GM19351 (cell line): ENCODE measurements around the gene DNAH17.

Experiments
- ATAC-seq: cut with Tn5 transposase; IDR thresholded peaks from one replicate; pipeline ENCODE4 v1.9.1; 2021; ENCODE audit warnings: mild to moderate bottlenecking, moderate library complexity; ENCODE audit not compliant: unreplicated experiment

Gene DNAH17

DNA sequence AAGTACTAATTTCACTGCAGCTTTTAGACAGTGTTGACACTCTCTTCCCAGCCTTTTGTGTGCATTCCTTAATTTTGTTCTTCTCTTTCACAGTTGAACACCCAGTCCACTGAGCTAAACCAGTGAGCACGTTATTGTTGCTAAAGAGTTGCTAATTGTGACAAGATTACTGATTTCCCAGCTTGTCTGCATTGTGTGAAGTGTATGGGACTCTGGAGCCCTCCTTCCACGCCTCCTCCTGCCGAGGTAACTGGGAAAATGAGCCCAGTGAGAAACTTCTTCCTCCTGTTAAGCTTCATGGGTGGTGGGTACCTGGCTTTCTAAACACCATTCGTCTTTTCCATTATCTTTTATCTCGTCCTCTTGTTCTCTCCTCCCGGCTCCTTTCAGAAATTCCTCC is 29.8 kb upstream of the DNAH17 start:
- no peak for ATAC-seq

DNA sequence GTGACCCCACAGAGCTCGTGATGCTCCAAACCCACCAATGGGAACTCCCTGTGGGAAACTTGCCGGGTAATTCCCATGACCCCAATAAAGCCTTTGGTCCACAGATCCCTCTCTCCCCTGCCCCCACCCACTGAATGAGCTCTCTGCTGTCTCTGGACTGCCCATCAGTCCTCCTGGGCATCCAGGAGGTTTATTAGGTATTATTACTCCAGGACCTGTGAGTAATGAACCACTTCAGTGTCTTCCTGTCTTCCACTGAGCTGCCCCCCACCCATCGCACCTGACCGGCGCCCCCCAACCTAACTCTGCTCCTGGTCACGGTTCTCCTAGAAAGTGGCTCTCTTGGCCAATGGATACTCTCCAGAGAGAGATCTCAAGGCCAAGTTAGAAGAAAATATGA is 28.7 kb upstream of the DNAH17 start:
- no peak for ATAC-seq

DNA sequence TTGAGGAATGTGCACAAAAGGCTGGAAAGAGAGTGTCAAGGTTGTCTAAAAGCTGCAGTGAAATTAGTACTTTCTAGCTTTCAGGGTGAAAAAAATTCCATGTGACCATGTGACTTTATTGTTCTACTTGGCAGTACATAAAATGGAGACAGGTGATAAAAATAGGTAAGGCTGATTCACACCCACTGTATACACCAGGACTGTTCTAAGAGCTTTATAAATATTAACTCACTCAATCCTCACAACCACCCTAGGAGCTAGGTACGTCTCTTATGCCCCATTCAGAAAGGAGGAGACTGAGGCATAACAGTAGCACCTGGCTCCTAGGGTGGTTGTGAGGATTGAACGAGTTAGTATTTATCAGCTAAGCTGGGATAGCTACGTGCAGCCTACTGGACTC is 28.2 kb upstream of the DNAH17 start:
- no peak for ATAC-seq

DNA sequence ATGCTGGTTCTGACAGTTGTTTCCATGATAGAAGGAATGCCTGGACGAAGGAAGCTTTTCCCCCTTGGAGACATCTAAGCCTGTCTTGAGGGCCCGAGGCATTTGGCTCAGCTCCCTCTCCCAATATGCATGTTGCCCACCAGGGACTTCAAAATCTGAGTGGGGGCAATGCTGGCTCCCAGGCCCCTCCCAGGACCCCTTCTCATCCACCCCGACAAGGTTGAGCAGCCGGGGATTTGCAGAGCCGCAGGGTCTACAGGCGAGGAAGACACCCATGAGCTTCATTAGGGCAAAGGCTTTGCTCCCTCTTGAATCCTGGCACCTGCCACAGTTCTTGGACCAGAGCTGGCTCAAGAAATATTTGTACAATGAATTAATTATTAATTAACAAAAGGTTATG is 25.1 kb upstream of the DNAH17 start:
- no peak for ATAC-seq

DNA sequence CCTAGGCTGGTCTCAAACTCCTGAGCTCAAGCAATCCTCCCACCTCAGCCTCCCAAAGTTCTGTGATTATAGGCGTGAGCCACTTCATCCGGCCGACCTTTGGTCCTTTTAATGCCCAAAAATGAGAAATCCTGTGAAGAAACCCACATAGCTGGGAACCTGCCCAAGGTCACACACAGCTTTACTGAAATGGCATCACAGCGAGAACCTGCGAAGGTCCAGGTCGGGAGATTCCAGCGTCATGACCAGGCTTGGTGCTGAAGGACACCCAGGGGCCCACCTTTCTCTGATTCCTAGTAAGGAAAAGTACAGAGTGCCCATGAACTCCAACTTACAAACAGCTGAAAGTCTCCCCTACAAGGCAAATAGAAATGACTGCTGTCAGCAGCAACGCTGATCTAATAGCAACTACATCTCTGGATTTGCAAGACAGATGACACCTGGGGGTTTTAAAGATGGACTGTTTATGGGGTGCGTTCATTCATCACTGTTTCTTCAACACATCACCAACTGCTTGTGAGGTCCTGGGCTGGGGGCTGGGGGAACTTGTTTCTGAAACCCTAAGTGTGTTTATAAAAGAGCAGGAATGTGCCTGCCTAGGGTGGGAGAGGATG is 24.5 kb upstream of the DNAH17 start:
- no peak for ATAC-seq

DNA sequence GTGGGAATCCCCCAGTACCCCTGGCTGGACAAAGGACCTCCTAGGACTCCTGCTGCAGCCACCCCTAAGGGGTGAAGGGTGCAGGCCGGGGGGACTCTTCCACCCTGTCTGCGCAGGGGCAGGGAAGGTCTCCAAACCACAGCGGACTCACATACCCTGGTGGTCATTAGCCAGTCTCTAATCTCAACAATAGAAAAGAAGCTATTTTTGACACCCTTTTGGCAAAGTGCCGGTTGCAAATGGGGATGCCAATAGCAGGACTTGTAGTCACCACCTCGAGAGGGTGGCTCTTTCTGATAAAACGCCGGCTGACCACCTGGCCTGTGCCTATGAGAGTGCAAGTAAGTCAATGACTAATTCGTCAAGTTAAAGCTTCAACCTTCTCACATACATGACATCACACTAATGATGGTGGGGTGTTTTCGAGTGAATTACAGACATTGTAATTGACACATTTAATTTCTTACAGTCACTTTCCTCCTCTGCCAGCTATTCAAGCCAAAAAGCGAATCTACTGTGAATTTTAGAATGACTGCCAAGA is 23.1 kb upstream of the DNAH17 start:
- ATAC-seq: no peak

DNA sequence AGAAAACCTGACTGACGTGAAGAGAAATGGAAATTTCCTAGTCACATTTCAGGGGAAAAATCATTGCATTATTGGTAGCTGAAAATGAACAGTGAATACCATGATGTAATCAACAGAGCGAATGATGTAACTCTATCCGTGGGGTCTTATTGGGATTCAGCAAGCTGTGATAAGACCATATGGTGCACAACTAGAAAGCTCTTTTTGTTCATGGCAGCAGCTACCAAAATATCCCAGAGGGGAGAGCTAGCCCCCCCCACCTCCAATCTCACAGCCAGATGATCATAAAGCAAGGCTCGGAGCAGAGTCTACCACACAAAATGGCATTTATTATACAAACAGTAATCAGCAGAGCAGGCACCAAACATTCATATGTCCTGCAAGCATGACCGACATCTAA is 22.2 kb upstream of the DNAH17 start:
- ATAC-seq: no peak

DNA sequence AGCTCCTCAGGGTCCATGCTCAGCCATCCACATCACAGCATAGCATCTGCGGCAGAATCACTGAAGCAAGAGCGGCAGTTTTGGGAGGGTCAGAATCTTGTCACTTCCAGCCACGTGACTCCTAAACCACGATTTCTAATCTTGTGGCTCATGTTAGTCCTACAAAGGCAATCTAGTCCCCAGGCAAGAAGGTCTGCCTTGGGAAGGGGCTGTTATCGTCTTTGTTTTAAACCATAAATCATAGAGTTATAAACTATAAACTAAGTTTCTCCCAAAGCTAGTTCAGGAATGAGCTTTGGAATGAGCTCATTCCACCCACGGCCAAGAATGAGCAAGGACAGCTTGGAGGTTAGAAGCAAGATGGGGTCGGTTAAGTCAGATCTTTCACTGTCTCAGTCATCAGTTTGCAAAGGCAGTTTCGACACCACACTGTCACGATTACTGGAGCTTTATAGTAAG is 20.8 kb upstream of the DNAH17 start:
- ATAC-seq: no peak

DNA sequence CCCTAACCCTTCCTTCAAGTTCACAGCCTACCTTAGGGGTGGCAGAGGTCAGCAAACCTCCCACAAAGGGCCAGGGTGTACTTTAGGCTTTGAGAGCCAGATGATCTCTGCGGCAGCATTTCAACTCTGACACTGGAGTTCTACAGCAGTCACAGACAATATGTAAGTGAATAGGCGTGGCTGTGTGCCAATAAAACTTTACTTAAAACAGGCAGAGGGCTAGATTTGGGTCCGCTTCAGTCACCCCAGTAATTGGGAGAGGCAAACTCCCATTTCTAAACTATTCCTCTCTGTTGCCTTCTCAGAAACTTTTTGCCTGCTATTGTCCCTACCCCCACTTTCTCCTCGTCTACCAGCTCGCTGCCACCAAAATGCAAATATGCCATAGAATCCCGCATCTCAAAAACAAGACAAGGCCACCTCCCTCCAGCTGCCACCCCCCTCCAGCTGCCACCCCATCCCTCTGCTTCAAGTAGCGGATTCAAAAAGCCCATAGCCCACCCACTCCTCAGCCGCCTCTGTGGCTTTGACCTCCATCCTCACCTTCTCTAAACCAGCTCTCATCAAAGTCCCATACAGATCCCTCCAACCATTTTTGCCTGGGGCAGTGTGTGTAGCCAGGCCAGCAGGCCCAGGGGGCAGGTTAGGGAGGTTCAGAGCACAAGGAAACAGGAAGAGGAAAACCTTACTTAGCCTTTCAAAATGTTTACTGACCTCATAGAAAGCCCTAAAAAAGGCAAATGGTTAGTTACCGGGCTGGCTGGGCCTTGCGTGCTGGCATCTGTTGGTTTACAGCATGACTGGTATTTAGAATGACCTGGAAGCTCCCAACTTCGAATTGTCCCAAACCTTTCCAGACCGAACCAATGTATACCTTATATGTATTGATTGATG is 19.9 kb upstream of the DNAH17 start:
- no peak for ATAC-seq

DNA sequence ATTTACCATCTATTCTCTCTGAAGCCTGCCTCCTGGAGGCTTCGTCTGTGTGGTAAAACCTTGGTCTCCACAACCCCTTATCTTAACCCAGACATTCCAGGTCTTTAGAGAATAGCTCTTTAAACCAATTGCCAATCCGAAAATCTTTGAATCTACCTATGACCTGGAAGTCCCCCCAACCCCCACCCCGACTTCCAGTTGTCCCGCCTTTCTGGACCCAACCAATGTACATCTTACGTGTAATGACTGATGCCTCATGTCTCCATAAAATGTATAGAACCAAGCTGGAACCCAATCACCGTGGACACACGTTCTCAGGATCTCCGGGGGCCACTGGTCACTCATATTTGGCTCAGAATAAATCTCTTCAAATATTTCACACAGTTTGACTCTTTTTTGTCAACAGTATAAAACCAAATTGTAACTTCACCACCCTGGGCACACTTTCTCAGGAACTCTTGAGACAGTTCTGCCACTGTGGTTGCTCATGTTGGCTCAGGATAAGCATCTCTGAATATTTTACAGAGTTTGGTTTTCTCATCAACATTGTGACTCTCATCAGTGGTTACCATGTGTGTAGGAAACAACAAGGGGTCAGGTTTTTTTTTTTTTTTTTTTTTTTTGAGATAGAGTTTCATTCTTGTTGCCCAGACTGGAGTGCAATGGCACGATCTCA is 18.1 kb upstream of the DNAH17 start:
- no peak for ATAC-seq

DNA sequence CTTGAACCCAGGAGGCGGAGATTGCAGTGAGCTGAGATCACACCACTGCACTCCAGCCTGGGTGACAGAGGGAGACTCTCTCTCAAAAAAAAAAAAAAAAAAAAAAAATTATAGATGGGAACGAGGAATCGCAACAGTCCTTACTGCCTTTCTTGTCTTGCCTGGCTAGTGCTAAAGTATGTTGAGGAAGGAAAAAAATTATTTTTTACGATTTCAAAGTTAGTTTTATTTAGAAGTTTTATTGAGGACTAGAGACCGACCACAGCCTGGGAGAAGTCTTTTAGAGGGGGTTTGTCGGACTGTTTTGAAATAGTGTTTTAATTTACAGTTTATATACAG is 15.8 kb upstream of the DNAH17 start:
- no peak for ATAC-seq

DNA sequence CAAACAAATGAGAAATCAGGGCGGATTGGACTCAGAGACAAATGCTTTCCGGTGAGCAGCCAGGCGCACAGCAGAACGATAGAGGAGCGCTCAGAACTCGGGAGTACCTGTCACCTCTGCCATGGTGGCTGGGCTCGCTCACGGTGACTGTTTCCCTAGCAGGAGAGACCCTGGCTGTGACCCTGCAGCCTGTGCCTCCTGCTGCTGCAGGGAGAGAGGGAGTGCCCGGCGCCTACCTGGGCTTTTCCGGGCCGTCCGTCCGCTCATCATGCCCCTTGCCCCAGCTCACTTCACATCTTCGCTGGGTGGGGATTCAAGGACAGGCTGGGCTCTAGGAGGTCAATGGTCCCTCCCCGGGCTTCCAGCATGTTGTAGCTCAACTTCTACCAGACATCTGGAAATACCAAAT is 14.1 kb upstream of the DNAH17 start:
- no peak for ATAC-seq

DNA sequence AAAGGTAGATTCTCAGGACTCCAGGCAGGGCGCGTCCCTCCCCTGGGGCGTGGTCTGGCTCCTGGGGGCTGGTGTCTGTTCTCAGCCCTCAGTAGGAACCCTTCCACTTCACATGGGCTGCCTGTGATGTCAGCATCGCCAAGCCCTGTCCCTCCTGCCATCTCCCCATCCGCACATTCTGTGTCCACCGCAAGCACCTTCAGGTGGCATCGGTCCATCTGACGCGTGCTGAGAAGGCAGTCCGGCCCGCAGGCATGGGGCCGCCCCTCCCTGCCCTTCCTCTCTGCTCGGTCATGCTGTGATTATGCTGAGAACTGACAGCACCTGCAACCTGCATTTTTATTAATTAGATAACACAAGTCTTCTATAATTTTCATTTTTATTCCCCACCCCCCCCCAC is 12.7 kb upstream of the DNAH17 start:
- no peak for ATAC-seq

DNA sequence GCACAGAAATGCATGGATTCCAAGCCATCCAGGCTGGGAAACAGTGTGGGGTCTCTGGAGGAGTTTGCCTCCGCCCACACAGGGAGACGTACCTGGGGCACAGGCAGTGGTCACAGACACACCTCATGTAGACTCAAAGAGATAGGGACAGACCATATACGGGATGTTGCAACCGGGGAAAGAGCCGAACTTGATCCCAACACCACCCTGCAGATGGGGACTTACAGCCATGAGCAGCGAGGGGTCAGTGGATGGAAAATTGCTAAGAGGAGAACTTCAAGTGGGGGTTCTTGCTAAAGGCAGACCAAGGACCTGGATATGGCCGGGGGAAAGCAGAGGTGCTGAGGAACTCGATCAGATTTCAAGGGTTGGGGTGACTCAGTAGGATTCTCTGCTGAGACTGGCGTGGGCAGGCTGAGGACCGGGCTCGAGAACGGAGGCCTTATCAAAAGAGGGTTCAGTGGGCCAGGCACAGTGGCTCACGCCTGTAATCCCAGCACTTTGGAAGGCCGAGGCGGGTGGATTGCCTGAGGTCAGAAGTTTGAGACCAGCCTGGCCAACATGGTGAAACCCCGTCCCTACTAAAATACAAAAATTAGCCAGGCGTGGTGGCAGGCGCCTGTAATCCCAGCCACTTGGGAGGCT is 12.0 kb upstream of the DNAH17 start:
- no peak for ATAC-seq

DNA sequence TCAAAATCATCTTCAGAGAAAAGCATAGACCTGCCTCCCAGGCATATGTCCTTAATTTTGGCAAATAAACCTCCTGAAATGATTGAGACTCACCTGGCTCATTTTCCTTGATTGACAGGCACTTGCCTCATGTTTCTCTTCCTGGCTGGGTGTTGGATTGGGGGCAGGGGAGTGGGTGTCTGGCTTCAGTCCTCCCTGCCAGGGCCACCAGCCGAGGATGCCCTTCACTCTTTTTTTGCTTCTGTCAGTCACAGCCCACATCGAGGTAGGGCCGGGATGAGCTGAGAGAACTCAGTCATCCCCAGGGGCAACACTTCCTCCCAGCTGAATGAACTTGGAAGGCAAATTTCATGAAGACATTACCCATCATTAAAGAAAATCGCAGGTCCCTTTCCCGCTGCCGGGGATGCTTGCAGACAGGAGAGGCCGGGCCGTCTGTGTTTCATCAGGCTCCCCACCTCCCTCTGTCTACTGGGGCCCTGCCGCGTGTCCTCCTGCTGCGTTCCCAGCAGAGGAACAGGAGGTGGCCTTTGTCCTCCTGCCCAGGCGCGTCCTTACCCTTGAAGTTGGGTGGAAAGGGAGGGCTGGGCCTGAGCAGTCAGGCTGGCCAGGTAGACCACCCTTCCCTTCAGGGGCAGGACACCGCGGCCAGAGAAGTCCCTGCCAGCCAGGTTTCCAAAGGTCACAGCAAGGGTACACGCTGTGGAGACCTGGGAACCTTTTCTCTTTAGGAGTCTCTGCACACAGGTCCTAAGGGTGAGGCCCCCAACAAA is 11.2 kb upstream of the DNAH17 start:
- ATAC-seq: no peak

DNA sequence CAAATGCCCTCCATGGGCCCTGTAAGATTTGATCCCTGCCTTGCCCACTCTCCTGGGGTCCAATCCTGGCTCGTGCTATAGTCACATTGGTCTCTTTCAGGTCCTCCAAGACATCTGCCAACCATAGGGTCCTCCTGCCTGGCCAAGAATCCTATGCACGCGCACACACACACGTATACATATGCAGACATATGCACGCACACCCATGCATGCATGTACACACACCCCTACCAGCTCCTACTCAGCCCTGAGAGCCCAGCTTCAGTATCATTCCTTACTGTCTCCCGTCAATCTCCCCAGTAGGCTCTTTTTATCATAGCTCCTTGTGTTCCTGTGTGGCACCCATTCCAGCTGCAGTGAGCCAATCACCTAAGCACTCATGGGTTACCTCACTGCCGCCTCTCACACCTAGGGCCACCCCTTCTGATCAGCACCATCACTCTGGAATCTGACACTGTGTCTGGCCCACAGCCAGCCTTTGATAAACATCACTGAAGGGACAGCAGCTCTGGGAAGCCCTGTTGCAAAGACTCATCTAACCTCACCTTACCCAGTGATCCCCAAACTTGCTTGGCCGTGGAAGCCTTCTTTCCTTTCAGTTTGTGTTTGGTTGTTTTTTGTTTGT is 7.9 kb upstream of the DNAH17 start:
- no peak for ATAC-seq

DNA sequence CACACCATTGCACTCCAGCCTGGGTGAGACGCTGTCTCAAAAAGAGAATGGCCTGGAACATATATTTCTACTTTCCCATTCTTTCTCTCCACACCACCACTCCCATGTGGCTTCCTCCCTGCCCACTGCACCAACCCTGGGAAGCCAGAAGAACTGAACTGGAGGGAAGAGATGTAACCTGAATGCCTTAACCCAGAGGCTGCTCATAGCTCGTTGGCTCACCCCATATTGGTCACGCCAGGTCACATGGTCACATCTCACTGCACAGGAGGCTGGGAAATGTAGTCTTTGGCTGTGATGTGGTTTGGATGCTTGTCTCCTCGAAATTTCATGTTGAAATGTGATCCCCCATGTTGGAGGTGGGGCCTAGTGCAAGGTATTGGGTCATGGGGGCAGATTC is 5.9 kb upstream of the DNAH17 start:
- ATAC-seq: no peak

DNA sequence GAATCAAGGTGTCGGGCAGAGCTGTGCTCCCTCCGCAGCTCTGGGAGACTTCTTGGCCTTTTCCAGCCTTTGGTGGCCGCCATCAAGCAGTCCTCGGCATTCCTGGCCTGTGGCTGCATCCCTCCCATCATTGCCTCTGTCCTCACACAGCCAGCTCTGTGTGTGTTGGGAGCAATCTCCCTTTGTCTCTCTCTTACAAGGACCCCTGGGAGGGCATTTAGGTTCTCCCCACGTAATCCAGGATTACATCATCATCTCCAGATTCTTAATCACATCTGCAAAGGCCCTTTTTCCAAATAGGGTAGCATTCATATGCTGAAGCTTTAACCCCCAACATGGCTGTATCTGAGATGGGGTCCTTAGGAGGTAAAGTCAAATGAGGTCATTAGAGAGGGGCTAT is 4.1 kb upstream of the DNAH17 start:
- ATAC-seq: no peak

DNA sequence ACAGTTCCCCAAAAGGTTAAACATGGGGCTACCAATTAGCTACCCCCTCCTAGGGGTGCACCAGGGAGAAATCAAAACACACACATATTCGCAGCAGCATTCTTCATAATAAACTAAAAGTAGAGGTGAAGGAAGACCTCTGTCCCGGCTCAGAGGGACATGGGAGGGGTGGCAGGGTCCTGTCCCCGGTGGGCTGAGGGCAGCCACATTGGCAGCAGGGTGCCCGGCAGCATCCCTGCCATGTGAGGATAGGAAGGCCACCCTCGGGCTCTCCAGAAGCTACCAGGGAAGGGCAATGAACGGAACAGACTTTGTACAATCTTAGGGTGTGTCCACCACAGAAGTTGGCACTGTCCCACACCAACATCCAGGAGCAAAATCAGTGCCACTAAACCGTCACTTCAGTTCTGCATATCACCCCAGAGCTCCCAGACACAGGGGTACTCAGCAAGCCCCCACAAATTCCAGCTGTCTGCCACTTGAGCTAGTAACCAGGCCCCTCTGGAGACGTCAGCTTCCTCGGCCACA is 3.1 kb upstream of the DNAH17 start:
- no peak for ATAC-seq
